Measurements from ENCODE around the gene FRMD1. TPM values are rescaled to one million over a fixed set of nuclear protein-coding genes. Genes with fewer than 3 reads are reported as not detected.
A peak's percentile ranks its signal among the peaks of the same experiment; 100 is the strongest.

Gene FRMD1
- total RNA-seq, 1 donor from 2014 or later = not detected

GRCh38 chr6:168075787-168076202 is 3.2 kb downstream of the FRMD1 start:
- no peak for DNase-seq

- DNase-seq = no peak
These were observed 3.8 kb downstream of the FRMD1 start for GRCh38 chr6:168075216-168075615.

- DNase-seq = no peak
These were observed 4.9 kb downstream of the FRMD1 start for GRCh38 chr6:168073937-168074730.

GRCh38 chr6:168072730-168073129 is 6.3 kb downstream of the FRMD1 start:
- DNase-seq = no peak

GRCh38 chr6:168072261-168072660 is 6.8 kb downstream of the FRMD1 start:
- no peak for DNase-seq

- DNase-seq = no peak
These were observed 7.4 kb downstream of the FRMD1 start for GRCh38 chr6:168071620-168072019.

GRCh38 chr6:168070804-168071203 is 8.2 kb downstream of the FRMD1 start:
- DNase-seq = no peak

GRCh38 chr6:168067081-168067759 is 11.8 kb downstream of the FRMD1 start:
- no peak for DNase-seq

GRCh38 chr6:168064226-168064807 is 14.7 kb downstream of the FRMD1 start:
- no peak for DNase-seq

- DNase-seq = no peak
These were observed 15.6 kb downstream of the FRMD1 start for GRCh38 chr6:168063431-168063830.

- no peak for DNase-seq
These were observed 16.4 kb downstream of the FRMD1 start for GRCh38 chr6:168062346-168063289.

- DNase-seq = no peak
These were observed 17.5 kb downstream of the FRMD1 start for GRCh38 chr6:168061269-168062210.

- peak; percentile 42 for DNase-seq
These were observed 18.5 kb downstream of the FRMD1 start for GRCh38 chr6:168060521-168060931.

GRCh38 chr6:168058691-168059551 is 20.1 kb downstream of the FRMD1 start:
- DNase-seq = no peak

- DNase-seq = no peak
These were observed 21.2 kb downstream of the FRMD1 start for GRCh38 chr6:168057836-168058235.

GRCh38 chr6:168056892-168057527 is 22.0 kb downstream of the FRMD1 start:
- DNase-seq = no peak

- no peak for DNase-seq
These were observed 23.1 kb downstream of the FRMD1 start for GRCh38 chr6:168055696-168056489.

- DNase-seq = no peak
These were observed 24.0 kb downstream of the FRMD1 start for GRCh38 chr6:168054765-168055560.
